Neural progenitor cell (in vitro differentiated cells): ENCODE measurements around the gene TSTD1. TPM values are rescaled to one million over a fixed set of nuclear protein-coding genes. Genes with fewer than 3 reads are reported as not detected.
"Not testable (repeated sequence)": the region's sequence is repeated elsewhere in the genome, so short reads cannot be mapped to it uniquely, and the experiment has no call there.

Source experiments
- DNase-seq: peaks from one replicate; pipeline ENCODE4 v3.0.0-alpha.2; 2016; ENCODE audit warnings: low spot score
- H2AFZ ChIP-seq: fragments of 200-600 bp; sonication (generic); replicated peaks from 2 replicates; pipeline ENCODE4 v1.6.1; 2016; ENCODE audit warnings: antibody characterized with exemption
- H3F3A ChIP-seq: fragments of 200-600 bp; sonication (generic); 2 replicates; pipeline ENCODE4 v1.6.1; 2016; ENCODE audit warnings: antibody characterized with exemption, low read depth
- H3K27ac ChIP-seq: fragments of 200-600 bp; sonication (generic); 2 replicates; pipeline ENCODE4 v1.5.1; 2016; ENCODE audit warnings: mild to moderate bottlenecking
- H3K27me3 ChIP-seq: fragments of 200-600 bp; sonication (generic); 2 replicates; pipeline ENCODE4 v1.6.1; 2016; ENCODE audit warnings: mild to moderate bottlenecking, moderate library complexity
- H3K36me3 ChIP-seq: fragments of 200-600 bp; sonication (generic); 2 replicates; pipeline ENCODE4 v1.5.1; 2016
- H3K4me1 ChIP-seq: fragments of 200-600 bp; sonication (generic); 2 replicates; pipeline ENCODE4 v1.6.1; 2016; ENCODE audit warnings: mixed run types
- H3K4me2 ChIP-seq: fragments of 200-600 bp; sonication (generic); 2 replicates; pipeline ENCODE4 v1.6.1; 2016
- H3K4me3 ChIP-seq: fragments of 200-600 bp; sonication (generic); 2 replicates; pipeline ENCODE4 v1.5.1; 2016
- H3K79me2 ChIP-seq: fragments of 200-600 bp; sonication (generic); 2 replicates; pipeline ENCODE4 v1.6.1; 2016; ENCODE audit warnings: low read depth
- H3K9ac ChIP-seq: fragments of 200-600 bp; sonication (generic); 2 replicates; pipeline ENCODE4 v1.6.1; 2016
- H3K9me3 ChIP-seq: fragments of 200-600 bp; sonication (generic); 2 replicates; pipeline ENCODE4 v1.5.1; 2016; ENCODE audit warnings: low read depth
- H4K20me1 ChIP-seq: fragments of 200-600 bp; sonication (generic); 2 replicates; pipeline ENCODE4 v1.6.1; 2016; ENCODE audit warnings: low read depth
- H3K27ac Mint-ChIP-seq: 3 replicates; pipeline ENCODE4 v1.8.0; 2021; ENCODE audit warnings: mixed read lengths
- H3K27me3 Mint-ChIP-seq: 2 replicates; pipeline ENCODE4 v1.8.0; 2022; ENCODE audit warnings: low read depth, mild to moderate bottlenecking, inconsistent platforms, moderate library complexity, mixed read lengths; ENCODE audit not compliant: insufficient read depth
- H3K36me3 Mint-ChIP-seq: 3 replicates; pipeline ENCODE4 v1.8.0; 2021; ENCODE audit warnings: mixed read lengths
- H3K4me1 Mint-ChIP-seq: 3 replicates; pipeline ENCODE4 v1.8.0; 2021; ENCODE audit warnings: mixed read lengths
- H3K4me3 Mint-ChIP-seq: 3 replicates; pipeline ENCODE4 v1.8.0; 2021; ENCODE audit warnings: mild to moderate bottlenecking, moderate library complexity, mixed read lengths
- H3K9me3 Mint-ChIP-seq: 3 replicates; pipeline ENCODE4 v1.8.0; 2020; ENCODE audit warnings: mixed read lengths
- EZH2 ChIP-seq: fragments of 200-600 bp; sonication (generic); IDR thresholded peaks from 2 replicates; pipeline ENCODE4 v1.6.1; 2017; ENCODE audit warnings: antibody characterized with exemption, mild to moderate bottlenecking, moderate library complexity
- EZH2phosphoT487 ChIP-seq: fragments of 200-600 bp; sonication (generic); IDR thresholded peaks from 2 replicates; pipeline ENCODE4 v1.6.1; 2017; ENCODE audit warnings: antibody characterized with exemption
- small RNA-seq: library from RNA; depleted of rRNA; stranded (forward); fragments of <200 nt; gene quantifications from one replicate; pipeline ENCODE3, GENCODE V24; 2015
- total RNA-seq: library from RNA; depleted of rRNA; stranded (reverse); fragments of >200 nt; gene quantifications from 2 replicates; pipeline ENCODE4 v1.2.3, GENCODE V29; 2015; ENCODE audit warnings: low replicate concordance
- TF ChIP-seq, protein P1 (sequence below): fragments of 200-600 bp; sonication (generic); IDR thresholded peaks from 2 replicates; pipeline ENCODE4 v1.5.1; 2017; ENCODE audit warnings: antibody characterized with exemption, mild to moderate bottlenecking

Gene TSTD1
- total RNA-seq, 1 donor from 2014 or later, result 29.9 TPM

DNA sequence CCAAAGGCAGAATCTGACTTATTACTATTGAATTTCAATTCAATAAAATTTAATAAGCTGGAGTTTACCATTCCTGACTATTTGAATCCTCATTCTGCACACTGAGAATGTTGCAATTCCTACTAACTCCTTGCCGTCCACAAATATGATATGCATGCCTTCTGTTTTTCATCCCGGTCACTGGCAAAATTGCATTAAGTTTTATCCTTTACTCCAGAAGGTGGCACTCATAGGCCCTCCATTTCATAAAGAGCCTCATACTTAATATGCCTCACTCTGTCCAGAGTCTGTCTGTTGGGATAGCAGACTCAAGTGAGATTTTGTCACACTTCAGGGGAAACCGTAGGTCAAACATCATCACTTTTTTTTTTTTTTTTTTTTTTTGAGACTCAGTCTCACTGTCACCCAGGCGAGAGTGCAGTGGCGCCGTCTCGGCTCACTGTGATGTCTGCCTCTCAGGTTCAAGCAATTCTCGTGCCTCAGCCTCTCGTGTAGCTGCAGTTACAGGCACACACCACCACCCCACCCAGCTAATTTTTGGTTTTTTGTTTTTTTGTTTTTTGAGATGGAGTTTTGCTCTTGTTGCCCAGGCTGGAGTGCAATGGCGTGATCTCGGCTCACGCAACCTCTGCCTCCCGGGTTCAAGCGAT, 45.1 kb downstream of the TSTD1 start:
- Mint-ChIP-seq H3K27ac (no peak overlapping the region), H3K9me3 (peaks cover 2% of the 10 kb centered on the region)
- H3K79me2 ChIP-seq, result no peaks in the 10 kb centered on the region

DNA sequence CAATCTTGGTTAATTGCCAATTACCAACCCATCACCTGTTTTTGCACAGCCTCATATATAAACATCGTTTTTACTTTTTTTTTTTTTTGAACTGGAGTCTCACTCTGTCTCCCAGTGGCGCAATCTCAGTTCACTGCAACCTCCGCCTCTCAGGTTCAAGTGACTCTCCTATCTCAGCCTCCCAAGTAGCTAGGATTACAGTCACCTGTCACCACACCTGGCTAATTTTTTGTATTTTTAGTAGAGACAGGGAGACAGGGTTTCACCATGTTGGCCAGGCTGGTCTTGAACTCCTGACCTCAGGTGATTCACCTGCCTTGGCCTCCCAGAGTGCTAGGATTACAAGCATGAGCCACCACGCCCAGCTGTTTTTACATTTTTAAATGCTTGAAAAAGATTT, 46.7 kb downstream of the TSTD1 start:
- H3K4me3 ChIP-seq, H3K4me1 Mint-ChIP-seq, H3K9me3 ChIP-seq, H3K4me1 ChIP-seq, H3K27ac ChIP-seq, H3K36me3 Mint-ChIP-seq, H3K9ac ChIP-seq, H4K20me1 ChIP-seq, H3K4me2 ChIP-seq, H3K27me3 ChIP-seq, H3K27me3 Mint-ChIP-seq, DNase-seq, H3K79me2 ChIP-seq, H3K27ac Mint-ChIP-seq, H3K36me3 ChIP-seq, H3K4me3 Mint-ChIP-seq, H2AFZ ChIP-seq, H3K9me3 Mint-ChIP-seq: not testable (repeated sequence)
- H3F3A ChIP-seq, result peaks cover 20% of the 10 kb centered on the region

More for the DNA sequence above, 45.1 kb downstream of the TSTD1 start:
- no peak for DNase-seq
- Histone ChIP-seq H3K4me2 (no peak overlapping the region), H3K27me3 (no peaks in the 10 kb centered on the region), H3K36me3 (no peaks in the 10 kb centered on the region), H3K9me3 (no peaks in the 10 kb centered on the region), H3K4me1 (no peaks in the 10 kb centered on the region), H4K20me1 (no peaks in the 10 kb centered on the region), H3K27ac (no peak overlapping the region), H3F3A (peaks cover 14% of the 10 kb centered on the region), H3K9ac (no peak overlapping the region), H2AFZ (no peak overlapping the region), H3K4me3 (no peak overlapping the region)
- H3K36me3 Mint-ChIP-seq, result no peaks in the 10 kb centered on the region
- H3K4me1 Mint-ChIP-seq, result peaks cover 9% of the 10 kb centered on the region
- TF ChIP-seq EZH2phosphoT487 (no peak), EZH2 (no peak)
- TF ChIP-seq, protein P1, sequence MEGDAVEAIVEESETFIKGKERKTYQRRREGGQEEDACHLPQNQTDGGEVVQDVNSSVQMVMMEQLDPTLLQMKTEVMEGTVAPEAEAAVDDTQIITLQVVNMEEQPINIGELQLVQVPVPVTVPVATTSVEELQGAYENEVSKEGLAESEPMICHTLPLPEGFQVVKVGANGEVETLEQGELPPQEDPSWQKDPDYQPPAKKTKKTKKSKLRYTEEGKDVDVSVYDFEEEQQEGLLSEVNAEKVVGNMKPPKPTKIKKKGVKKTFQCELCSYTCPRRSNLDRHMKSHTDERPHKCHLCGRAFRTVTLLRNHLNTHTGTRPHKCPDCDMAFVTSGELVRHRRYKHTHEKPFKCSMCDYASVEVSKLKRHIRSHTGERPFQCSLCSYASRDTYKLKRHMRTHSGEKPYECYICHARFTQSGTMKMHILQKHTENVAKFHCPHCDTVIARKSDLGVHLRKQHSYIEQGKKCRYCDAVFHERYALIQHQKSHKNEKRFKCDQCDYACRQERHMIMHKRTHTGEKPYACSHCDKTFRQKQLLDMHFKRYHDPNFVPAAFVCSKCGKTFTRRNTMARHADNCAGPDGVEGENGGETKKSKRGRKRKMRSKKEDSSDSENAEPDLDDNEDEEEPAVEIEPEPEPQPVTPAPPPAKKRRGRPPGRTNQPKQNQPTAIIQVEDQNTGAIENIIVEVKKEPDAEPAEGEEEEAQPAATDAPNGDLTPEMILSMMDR, result no peak
- H3K4me3 Mint-ChIP-seq, result no peak overlapping the region
- H3K27me3 Mint-ChIP-seq, result peaks cover 6% of the 10 kb centered on the region

Small RNAs within 50 kb of the gene (small RNA-seq; reads per million reads assigned to genes)
- not detected for gene AL591806.2

Other genes starting within 250 kb of the TSTD1 start
- gene LY9, start 242.8 kb downstream of the TSTD1 start, total RNA-seq, result not detected in 2 replicates
- not detected in 2 replicates for gene CD244, start 176.1 kb downstream of the TSTD1 start, total RNA-seq
- not detected in 2 replicates for gene ITLN1, start 153.8 kb downstream of the TSTD1 start, total RNA-seq
- not detected in 2 replicates for gene ITLN2, start 84.2 kb downstream of the TSTD1 start, total RNA-seq
- gene F11R, start 17.8 kb downstream of the TSTD1 start, total RNA-seq, result 60.0 and 69.3 TPM in 2 replicates
- 74.4 and 103 TPM in 2 replicates for gene USF1, start 7.0 kb upstream of the TSTD1 start, total RNA-seq
- gene ARHGAP30, start 30.9 kb upstream of the TSTD1 start, total RNA-seq, result 0.06 TPM in 1 of 2 replicates, not detected in the other
- 0.06 TPM in 1 of 2 replicates, not detected in the other for gene NECTIN4, start 50.6 kb upstream of the TSTD1 start, total RNA-seq
- gene KLHDC9, start 59.4 kb upstream of the TSTD1 start, total RNA-seq, result 12.6 and 22.6 TPM in 2 replicates
- gene PFDN2, start 79.1 kb upstream of the TSTD1 start, total RNA-seq, result 57.6 and 74.1 TPM in 2 replicates
- gene NIT1, start 79.1 kb upstream of the TSTD1 start, total RNA-seq, result 39.5 and 46.3 TPM in 2 replicates
- 29.7 and 34.8 TPM in 2 replicates for gene DEDD, start 93.7 kb upstream of the TSTD1 start, total RNA-seq
- gene UFC1, start 115.0 kb upstream of the TSTD1 start, total RNA-seq, result 114 and 133 TPM in 2 replicates
- gene USP21, start 120.5 kb upstream of the TSTD1 start, total RNA-seq, result 6.7 and 19.0 TPM in 2 replicates
- gene PPOX, start 127.5 kb upstream of the TSTD1 start, total RNA-seq, result 18.3 and 42.4 TPM in 2 replicates
- gene B4GALT3, start 138.5 kb upstream of the TSTD1 start, total RNA-seq, result 9.5 and 36.5 TPM in 2 replicates
- gene ADAMTS4, start 160.1 kb upstream of the TSTD1 start, total RNA-seq, result 1.3 and 5.4 TPM in 2 replicates
- gene NDUFS2, start 163.4 kb upstream of the TSTD1 start, total RNA-seq, result 105 and 107 TPM in 2 replicates
- gene FCER1G, start 176.3 kb upstream of the TSTD1 start, total RNA-seq, result 0.34 TPM in 1 of 2 replicates, not detected in the other
- gene APOA2, start 184.7 kb upstream of the TSTD1 start, total RNA-seq, result not detected in 2 replicates
- gene TOMM40L, start 187.1 kb upstream of the TSTD1 start, total RNA-seq, result 7.2 and 9.8 TPM in 2 replicates
- not detected in 2 replicates for gene NR1I3, start 199.2 kb upstream of the TSTD1 start, total RNA-seq
- gene PCP4L1, start 219.8 kb upstream of the TSTD1 start, total RNA-seq, result 0.46 and 0.69 TPM in 2 replicates